ENCODE results near the gene SALL1. TPM values are rescaled to one million over a fixed set of nuclear protein-coding genes. Genes with fewer than 3 reads are reported as not detected.

SALL1 gene
- total RNA-seq, 4 donors from 2014 or later = 0.08 TPM; not detected in 2

- 50% methylated on average over 9 of the region's 9 CpGs for WGBS
These were observed 36.7 kb downstream of the SALL1 start for GRCh38 chr16:51114382-51114781.

DNA sequence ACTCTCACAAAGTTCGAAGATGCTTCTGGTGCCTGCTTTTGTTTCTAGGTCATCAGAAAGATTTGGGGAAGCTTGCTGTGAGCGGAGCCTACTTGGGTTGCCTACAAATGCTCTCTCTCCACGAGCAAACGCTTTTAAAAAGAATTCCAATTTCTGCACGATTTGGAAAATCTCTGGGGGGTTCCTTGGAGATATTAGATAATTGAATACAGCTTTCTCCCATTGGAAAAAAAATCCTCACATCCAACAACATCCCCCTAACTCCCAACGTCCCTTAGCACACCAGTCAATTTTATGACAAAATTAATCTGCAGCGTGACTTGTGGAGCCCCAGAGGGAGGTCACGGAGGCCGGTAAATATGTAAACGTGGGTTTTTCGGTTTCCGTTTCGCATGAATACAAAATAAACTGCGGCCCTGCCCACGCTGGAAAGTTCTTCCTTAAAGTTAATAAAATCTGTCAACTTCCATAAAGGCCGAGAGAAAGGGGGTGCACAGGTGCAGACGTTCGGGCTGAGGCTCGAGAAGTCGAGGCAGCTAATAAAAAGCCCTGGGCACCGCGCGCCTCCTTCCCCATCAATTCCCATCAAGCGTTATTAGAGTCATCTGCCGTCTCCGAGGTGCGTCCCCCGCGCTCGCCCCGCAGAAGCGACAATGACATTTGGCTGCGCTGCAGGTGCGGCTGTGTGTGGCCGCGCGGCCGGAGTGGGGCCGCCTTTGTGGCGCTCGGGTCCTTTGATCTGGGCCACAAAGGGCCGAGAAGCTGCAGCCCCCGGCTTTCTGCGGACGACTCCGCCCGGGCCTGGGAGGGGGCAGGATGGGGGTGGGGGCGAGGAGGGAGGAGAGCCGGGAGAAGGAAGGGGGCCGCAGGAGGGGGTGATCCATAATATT, 37.6 kb downstream of the SALL1 start:
- DNase-seq (ENCODE audit: low spot score in 2 of 2) = no peak

More at GRCh38 chr16:51114382-51114781, 36.7 kb downstream of the SALL1 start:
- TF ChIP-seq POLR2AphosphoS5 (IDR thresholded peaks at IDR 0.05) (no peak), EP300 (IDR thresholded peaks at IDR 0.05) (no peak), CTCF (IDR thresholded peaks at IDR 0.05) (no peak), POLR2A (IDR thresholded peaks at IDR 0.05) (no peak)
- Histone ChIP-seq H3K36me3 (no peaks in the 10 kb centered on the region), H3K4me1 (no peaks in the 10 kb centered on the region), H3K9me3 (no peaks in the 10 kb centered on the region), H3K4me3 (no peak overlapping the region), H3K27me3 (peaks cover 51% of the 10 kb centered on the region), H3K27ac (no peak overlapping the region)
- no peak for DNase-seq (ENCODE audit: low spot score in 2 of 2)

GRCh38 chr16:51112323-51112722, 38.7 kb downstream of the SALL1 start:
- no peak for DNase-seq (ENCODE audit: low spot score in 2 of 2)
- H3K9me3 ChIP-seq = no peaks in the 10 kb centered on the region
- H3K36me3 ChIP-seq = no peaks in the 10 kb centered on the region
- no peak overlapping the region for H3K4me3 ChIP-seq
- H3K27me3 ChIP-seq = peaks cover 52% of the 10 kb centered on the region
- no peak overlapping the region for H3K27ac ChIP-seq
- TF ChIP-seq POLR2A (IDR thresholded peaks at IDR 0.05) (no peak), POLR2AphosphoS5 (IDR thresholded peaks at IDR 0.05) (no peak), EP300 (IDR thresholded peaks at IDR 0.05) (no peak), CTCF (IDR thresholded peaks at IDR 0.05) (no peak)
- H3K4me1 ChIP-seq = no peaks in the 10 kb centered on the region
- WGBS = 37% methylated on average over 3 of the region's 3 CpGs

More for the DNA sequence above, 37.6 kb downstream of the SALL1 start:
- no peaks in the 10 kb centered on the region for H3K4me1 ChIP-seq
- no peaks in the 10 kb centered on the region for H3K9me3 ChIP-seq
- peaks cover 52% of the 10 kb centered on the region for H3K27me3 ChIP-seq
- WGBS = 7% methylated on average over 49 of the region's 50 CpGs
- no peaks in the 10 kb centered on the region for H3K36me3 ChIP-seq
- no peak overlapping the region for H3K27ac ChIP-seq
- TF ChIP-seq CTCF (IDR thresholded peaks at IDR 0.05) (no peak), POLR2AphosphoS5 (IDR thresholded peaks at IDR 0.05) (no peak), POLR2A (IDR thresholded peaks at IDR 0.05) (no peak), EP300 (IDR thresholded peaks at IDR 0.05) (no peak)
- no peak overlapping the region for H3K4me3 ChIP-seq

GRCh38 chr16:51111759-51112158, 39.3 kb downstream of the SALL1 start:
- no peaks in the 10 kb centered on the region for H3K4me1 ChIP-seq
- TF ChIP-seq POLR2A (IDR thresholded peaks at IDR 0.05) (no peak), EP300 (IDR thresholded peaks at IDR 0.05) (no peak), CTCF (IDR thresholded peaks at IDR 0.05) (no peak), POLR2AphosphoS5 (IDR thresholded peaks at IDR 0.05) (no peak)
- 35% methylated on average over 6 of the region's 6 CpGs for WGBS
- H3K27ac ChIP-seq = no peak overlapping the region
- H3K27me3 ChIP-seq = peaks cover 52% of the 10 kb centered on the region
- no peaks in the 10 kb centered on the region for H3K9me3 ChIP-seq
- H3K4me3 ChIP-seq = no peak overlapping the region
- H3K36me3 ChIP-seq = no peaks in the 10 kb centered on the region
- DNase-seq (ENCODE audit: low spot score in 2 of 2) = no peak

DNA sequence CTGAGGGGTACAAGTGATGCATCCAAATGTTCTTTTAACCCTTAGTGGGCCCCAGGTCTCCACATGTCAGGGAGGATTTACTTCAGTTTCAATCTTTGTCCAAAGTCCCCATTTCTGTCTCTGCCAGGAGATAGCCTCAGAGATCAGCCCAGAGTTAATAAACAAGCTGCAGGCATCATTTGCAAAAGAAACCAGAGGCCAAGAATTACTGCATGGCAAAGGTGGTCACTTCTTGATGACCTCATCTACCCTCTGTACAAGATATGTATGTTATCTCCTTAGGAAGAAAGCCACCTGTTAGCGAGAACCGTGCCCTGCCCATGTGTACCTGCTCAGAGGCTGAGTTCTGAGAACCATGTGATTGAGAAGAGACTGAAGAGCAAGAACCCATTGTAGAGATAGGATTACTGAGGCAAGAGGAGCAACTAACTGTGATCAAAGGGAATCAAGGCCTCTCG, 40.3 kb downstream of the SALL1 start:
- no peak overlapping the region for H3K4me3 ChIP-seq
- WGBS = 92% methylated on average over 3 of the region's 3 CpGs
- H3K27ac ChIP-seq = no peak overlapping the region
- no peaks in the 10 kb centered on the region for H3K36me3 ChIP-seq
- peaks cover 50% of the 10 kb centered on the region for H3K27me3 ChIP-seq
- no peak for TF ChIP-seq POLR2A (IDR thresholded peaks at IDR 0.05)
- no peak for TF ChIP-seq POLR2AphosphoS5 (IDR thresholded peaks at IDR 0.05)
- no peak for DNase-seq (ENCODE audit: low spot score in 2 of 2)
- no peaks in the 10 kb centered on the region for H3K4me1 ChIP-seq
- H3K9me3 ChIP-seq = no peaks in the 10 kb centered on the region

Data from suprapubic skin (tissue), 4 donors.